HG02798 (cell line): ENCODE data around the gene AOX1.
"Not testable (repeated sequence)": the region's sequence is repeated elsewhere in the genome, so short reads cannot be mapped to it uniquely, and the experiment has no call there.

Source experiments
- ATAC-seq: cut with Tn5 transposase; IDR thresholded peaks from one replicate; pipeline ENCODE4 v1.9.1; 2021; ENCODE audit warnings: mild to moderate bottlenecking; ENCODE audit not compliant: unreplicated experiment, poor library complexity

The AOX1 gene

GRCh38 chr2:200625282-200625681 lies 39.5 kb downstream of the AOX1 start:
- ATAC-seq, result no peak

DNA sequence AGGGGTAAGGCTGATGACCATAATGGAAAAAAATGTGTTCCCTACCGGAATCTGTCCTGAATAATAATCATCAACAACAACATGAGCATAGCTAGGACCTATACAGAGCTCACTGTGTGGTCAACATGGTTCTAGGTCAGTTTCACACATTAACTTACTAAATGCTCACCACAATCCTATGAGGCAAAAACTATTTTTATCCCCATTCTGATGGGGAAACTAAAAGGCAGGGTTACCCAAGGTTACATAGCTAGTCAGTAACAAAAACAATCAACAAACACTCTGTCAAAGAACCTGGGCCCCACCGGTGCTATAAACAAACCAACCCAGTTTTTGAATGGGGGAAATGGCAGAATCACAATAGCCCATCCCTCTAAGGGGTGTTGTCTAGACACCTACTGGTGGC lies 40.1 kb downstream of the AOX1 start:
- no peak for ATAC-seq

DNA sequence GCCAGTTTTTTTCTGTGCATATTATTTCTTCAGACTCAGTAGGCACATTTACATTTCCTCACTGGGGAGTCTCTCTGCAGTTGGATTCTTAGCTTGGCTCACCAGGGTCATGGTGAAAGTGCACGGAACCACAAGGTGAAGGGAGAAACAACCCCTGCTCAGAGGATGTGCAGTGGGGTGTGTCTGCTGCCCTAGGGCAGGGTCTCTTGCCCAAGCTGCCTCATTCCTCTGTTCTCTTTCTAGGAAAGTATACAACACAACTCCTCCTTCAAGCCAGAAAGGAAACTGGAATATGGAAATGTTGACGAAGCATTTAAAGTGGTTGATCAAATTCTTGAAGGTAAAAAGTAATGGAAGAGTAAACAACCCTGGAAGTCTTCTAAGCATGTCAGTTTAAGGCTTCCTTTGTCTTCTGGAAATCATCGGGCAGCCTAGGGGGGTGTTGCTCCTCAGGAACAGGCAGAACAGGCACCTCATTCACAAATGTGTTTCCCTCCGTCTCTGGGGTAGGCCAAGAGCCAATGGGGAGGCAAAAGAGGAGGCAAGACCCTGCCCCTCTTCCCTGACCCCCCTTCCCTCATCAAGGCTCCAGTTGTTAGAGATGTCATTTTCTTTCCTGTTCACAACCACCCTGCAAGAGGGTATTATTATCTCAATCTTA lies 41.4 kb downstream of the AOX1 start:
- no peak for ATAC-seq

DNA sequence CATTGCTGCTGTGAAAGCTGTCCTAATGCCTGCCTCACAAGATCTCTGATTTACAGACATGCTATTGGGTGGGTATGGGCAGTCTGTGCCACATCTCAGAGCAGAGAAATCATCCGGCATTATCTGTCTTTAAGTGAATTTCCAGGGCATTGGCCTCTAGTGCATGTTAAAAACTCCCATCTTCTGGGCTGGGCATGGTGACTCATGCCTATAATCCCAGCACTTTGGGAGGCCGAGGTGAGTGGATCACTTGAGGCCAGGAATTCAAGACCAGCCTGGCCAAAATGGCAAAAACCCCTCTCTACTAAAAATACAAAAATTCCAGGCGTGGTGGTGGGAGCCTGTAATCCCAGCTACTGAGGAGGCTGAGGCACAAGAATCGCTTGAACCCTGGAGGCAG lies 42.6 kb downstream of the AOX1 start:
- not testable (repeated sequence) for ATAC-seq

DNA sequence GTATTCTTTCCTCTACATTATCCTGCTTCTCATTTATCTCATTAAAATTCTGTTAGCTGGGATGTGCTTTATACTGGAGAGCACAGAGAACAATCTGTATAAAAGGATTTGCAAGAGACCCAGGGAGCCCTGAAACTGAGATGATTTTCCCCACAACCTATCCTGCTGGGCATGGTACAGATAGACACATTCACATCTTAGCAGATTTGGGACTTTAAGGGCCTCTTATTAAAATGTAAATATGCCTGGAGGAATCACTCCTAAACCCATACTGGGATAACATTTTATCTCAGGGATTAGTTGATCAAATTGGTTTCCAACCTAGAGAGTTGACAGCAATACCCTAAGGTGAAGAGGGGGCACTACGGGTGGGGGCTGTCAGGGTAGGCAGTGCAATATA lies 45.5 kb downstream of the AOX1 start:
- no peak for ATAC-seq

- ATAC-seq, result no peak
These were observed 48.6 kb downstream of the AOX1 start for GRCh38 chr2:200634231-200634964.

- no peak for ATAC-seq
These were observed 49.4 kb downstream of the AOX1 start for GRCh38 chr2:200635251-200635650.

DNA sequence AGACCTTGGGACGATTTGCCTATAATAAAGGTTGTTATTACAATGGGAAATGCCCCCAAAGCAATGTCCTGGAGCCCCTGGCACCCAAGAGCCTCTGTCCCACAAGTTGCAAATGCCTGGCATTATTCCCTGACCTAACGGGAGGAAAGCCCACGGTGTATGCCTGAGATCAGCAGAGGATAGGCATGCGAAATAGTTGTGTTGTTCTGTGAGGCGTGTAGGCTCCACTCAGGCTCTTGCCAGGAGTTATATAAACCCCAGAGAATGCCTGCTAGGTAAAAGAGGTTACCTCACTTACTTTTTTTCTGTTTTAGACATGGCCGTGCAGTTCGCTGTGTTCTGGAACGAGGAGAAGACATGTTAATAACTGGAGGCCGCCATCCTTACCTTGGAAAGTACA lies 52.1 kb downstream of the AOX1 start:
- no peak for ATAC-seq

GRCh38 chr2:200640176-200640575 lies 54.4 kb downstream of the AOX1 start:
- ATAC-seq, result no peak

DNA sequence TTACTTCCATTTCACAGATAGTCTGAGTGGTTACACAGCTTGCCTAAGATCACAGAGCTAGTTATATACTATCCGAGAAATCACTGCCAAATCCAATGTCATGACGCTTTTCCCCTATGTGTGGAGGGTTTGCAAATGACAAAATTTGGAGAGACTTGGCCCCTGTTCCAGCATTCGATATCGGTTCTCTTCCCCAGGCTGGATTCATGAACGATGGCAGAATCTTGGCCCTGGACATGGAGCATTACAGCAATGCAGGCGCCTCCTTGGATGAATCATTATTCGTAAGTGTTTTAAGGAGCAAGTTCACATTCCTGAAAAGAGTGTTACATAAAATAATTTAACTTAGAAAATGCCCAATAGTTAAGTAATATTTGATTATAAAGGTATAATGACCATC lies 55.1 kb downstream of the AOX1 start:
- no peak for ATAC-seq

- not testable (repeated sequence) for ATAC-seq
These were observed 62.9 kb downstream of the AOX1 start for GRCh38 chr2:200648518-200649281.

- ATAC-seq, result no peak
These were observed 63.9 kb downstream of the AOX1 start for GRCh38 chr2:200649724-200650123.

- ATAC-seq, result no peak
These were observed 64.4 kb downstream of the AOX1 start for GRCh38 chr2:200650195-200650594.

GRCh38 chr2:200652158-200652557 lies 66.3 kb downstream of the AOX1 start:
- no peak for ATAC-seq

DNA sequence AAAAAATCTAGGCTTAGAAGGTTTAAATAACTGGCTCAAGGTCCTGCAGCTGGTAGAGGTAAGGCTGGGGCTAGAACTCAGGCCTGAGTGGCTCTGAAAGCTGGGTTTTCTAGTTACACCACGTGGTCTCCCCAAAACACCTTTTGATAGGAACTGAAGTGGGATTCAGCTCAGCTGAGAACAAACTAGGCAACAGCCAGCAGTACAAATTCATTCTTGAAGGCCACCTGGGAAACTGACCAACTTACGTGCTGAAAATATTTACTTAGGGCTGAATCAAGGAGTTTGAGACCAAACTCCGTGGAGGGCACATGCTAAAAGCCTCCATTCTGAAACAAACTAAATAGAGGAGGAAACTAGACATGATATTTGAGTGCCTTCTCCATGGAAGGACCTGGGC lies 67.2 kb downstream of the AOX1 start:
- no peak for ATAC-seq

- no peak for ATAC-seq
These were observed 69.0 kb downstream of the AOX1 start for GRCh38 chr2:200654823-200655222.

DNA sequence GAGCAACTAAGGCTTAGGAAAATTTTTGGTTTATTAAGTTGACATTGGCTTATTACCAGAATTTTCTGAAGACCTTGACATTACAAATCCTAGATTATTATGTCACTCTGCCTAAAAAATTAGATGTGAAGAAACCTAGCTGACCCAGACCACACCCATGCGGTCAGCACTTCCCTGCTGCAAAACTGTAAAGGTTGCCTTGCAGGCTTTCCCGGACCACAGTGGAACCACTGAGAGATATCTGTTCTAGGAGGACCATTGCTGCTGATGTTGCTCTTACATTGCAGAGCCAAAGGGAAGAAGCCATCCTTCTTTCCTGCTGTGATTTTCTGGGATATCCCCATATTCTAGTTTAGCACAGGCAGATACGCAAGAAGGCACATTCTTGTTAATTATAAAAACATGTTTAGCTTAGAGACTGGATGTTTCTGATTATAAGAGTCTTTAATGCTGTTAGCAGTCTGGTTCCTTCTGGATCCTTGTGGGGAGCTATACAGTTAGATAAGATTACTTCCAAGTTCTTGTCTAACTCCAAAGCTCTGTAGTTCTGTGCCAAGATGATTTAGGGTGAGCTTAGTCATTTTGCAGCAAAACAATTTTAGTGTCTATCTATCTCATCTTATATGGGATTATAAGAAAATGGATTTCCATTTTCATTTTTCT lies 70.2 kb downstream of the AOX1 start:
- no peak for ATAC-seq

- no peak for ATAC-seq
These were observed 72.6 kb downstream of the AOX1 start for GRCh38 chr2:200658278-200658864.

- no peak for ATAC-seq
These were observed 73.6 kb downstream of the AOX1 start for GRCh38 chr2:200659410-200659809.

DNA sequence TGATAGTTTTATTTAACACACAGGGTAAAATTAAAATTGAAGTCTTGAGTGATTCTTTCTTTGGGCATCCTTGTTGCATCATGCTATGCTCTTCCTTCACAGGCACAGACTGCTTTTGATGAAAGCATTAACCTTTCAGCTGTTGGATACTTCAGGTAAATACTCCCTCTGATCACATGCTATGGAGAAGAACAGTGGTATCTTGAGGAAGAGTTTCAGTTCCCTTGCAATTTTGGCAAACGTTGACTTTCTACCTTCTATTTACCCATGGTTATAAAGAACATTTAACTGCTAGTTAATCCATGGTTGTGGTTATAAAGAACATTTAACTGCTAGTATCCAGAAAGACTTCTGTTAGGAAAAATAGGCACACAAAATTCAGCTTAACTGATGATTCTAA lies 75.7 kb downstream of the AOX1 start:
- no peak for ATAC-seq
